Endothelial cell of umbilical vein (primary cell): ENCODE measurements around the gene TSPAN4. TPM values are rescaled to one million over a fixed set of nuclear protein-coding genes. Genes with fewer than 3 reads are reported as not detected.

Experiments
- BruUV-seq: library from RNA; stranded (reverse); fragments of 400-500 nt; replicated peaks from 2 replicates; lab custom pipeline; 2021; lab: Mats Ljungman, UMichigan
- CTCF ChIA-PET: fragments of 300-600, 350-600 bp; sonication (Branson Sonifier 250); formaldehyde crosslinking; loops from one replicate; lab custom pipeline; 2021; ENCODE audit warnings: antibody characterized with exemption, inconsistent platforms; lab: Charles Lee
- POLR2A ChIA-PET: fragments of 300-600, 350-600 bp; sonication (Branson Sonifier 250); formaldehyde crosslinking; loops from one replicate; lab custom pipeline; 2021; ENCODE audit warnings: antibody characterized with exemption, inconsistent platforms; lab: Charles Lee
- DNase-seq: peaks from one replicate; pipeline ENCODE4 v3.0.0-alpha.2; 2011; ENCODE audit warnings: low read depth, low spot score
- FAIRE-seq: peaks from 2 replicates; lab custom pipeline; 2011; peaks lifted over from hg19 to GRCh38; lab: Jason Lieb, UNC
- H2AFZ ChIP-seq: 2 replicates; pipeline ENCODE4 v1.6.0; 2012; ENCODE audit warnings: low read depth, low read length, control low read depth, inconsistent platforms
- H3K27ac ChIP-seq: 2 replicates; pipeline ENCODE4 v1.5.1; 2011; ENCODE audit warnings: low read depth, mild to moderate bottlenecking, control low read depth, low read length, moderate library complexity; ENCODE audit not compliant: insufficient read depth
- H3K27me3 ChIP-seq, 2 experiments: 2 replicates each; pipeline versions ENCODE4 v1.6.0 to v1.6.1; 2011; ENCODE audit warnings: low read length in 2 of 2, mixed read lengths in 1 of 2; ENCODE audit not compliant: control insufficient read depth in 2 of 2, insufficient read depth in 2 of 2
- H3K36me3 ChIP-seq, 2 experiments: 2 replicates in 1 of 2; 3 replicates in 1 of 2; pipeline ENCODE4 v1.5.1; 2011; ENCODE audit warnings: low read length in 2 of 2, mild to moderate bottlenecking in 1 of 2, moderate library complexity in 1 of 2; ENCODE audit not compliant: control insufficient read depth in 2 of 2, insufficient read depth in 2 of 2; ENCODE audit errors: extremely low read depth in 1 of 2
- H3K4me1 ChIP-seq: 3 replicates; pipeline ENCODE4 v1.5.1; 2011; ENCODE audit warnings: mild to moderate bottlenecking, low read length; ENCODE audit not compliant: control insufficient read depth, insufficient read depth; ENCODE audit errors: extremely low read depth
- H3K4me2 ChIP-seq: 2 replicates; pipeline ENCODE4 v1.6.1; 2011; ENCODE audit warnings: low read length, control low read depth, mixed read lengths; ENCODE audit not compliant: insufficient read depth
- H3K4me3 ChIP-seq, 3 experiments: fragments of 200-600 bp in 1 of 3; sonication (generic), shearing (Covaris generic) in 1 of 3; replicated peaks in 1 of 3; 2 replicates each; pipeline ENCODE4 v1.5.1; 2011 to 2016; ENCODE audit warnings: control low read depth in 3 of 3, low read length in 3 of 3, mild to moderate bottlenecking in 2 of 3, inconsistent platforms in 1 of 3, low read depth in 1 of 3, moderate library complexity in 1 of 3; ENCODE audit not compliant: insufficient read depth in 1 of 3
- H3K79me2 ChIP-seq: 2 replicates; pipeline ENCODE4 v1.6.0; 2012; ENCODE audit warnings: low read length, inconsistent platforms; ENCODE audit not compliant: control insufficient read depth, insufficient read depth
- H3K9ac ChIP-seq: replicated peaks from 2 replicates; pipeline ENCODE3; 2011; ENCODE audit warnings: low read length, control low read depth; ENCODE audit not compliant: insufficient read depth; ENCODE audit errors: extremely low read depth
- H3K9me1 ChIP-seq: replicated peaks from 3 replicates; pipeline ENCODE4 v1.6.0; 2011; ENCODE audit warnings: mild to moderate bottlenecking, low read length; ENCODE audit not compliant: control insufficient read depth, insufficient read depth; ENCODE audit errors: extremely low read depth
- H3K9me3 ChIP-seq: replicated peaks from 2 replicates; pipeline ENCODE4 v1.5.1; 2012; ENCODE audit warnings: low read length, inconsistent platforms; ENCODE audit not compliant: control insufficient read depth, insufficient read depth
- H4K20me1 ChIP-seq: replicated peaks from 2 replicates; pipeline ENCODE3; 2011; ENCODE audit warnings: mild to moderate bottlenecking, low read length; ENCODE audit not compliant: control insufficient read depth, insufficient read depth; ENCODE audit errors: extremely low read depth
- JUN ChIP-seq: IDR thresholded peaks from 2 replicates; pipeline ENCODE4 v1.6.1; 2011; ENCODE audit warnings: borderline replicate concordance, low read depth; ENCODE audit not compliant: insufficient read length, insufficient read depth
- MYC ChIP-seq: IDR thresholded peaks from one replicate; pipeline ENCODE4 v1.6.1; 2011; ENCODE audit warnings: mild to moderate bottlenecking, low read depth, low read length
- POLR2A ChIP-seq: IDR thresholded peaks from 2 replicates; pipeline ENCODE4 v1.6.1; 2012; ENCODE audit warnings: low read depth, mild to moderate bottlenecking, control low read depth, low read length
- POLR2AphosphoS5 ChIP-seq: IDR thresholded peaks from 2 replicates; pipeline ENCODE4 v1.6.1; 2012; ENCODE audit warnings: low read depth, mild to moderate bottlenecking, control low read depth, low read length, moderate library complexity; ENCODE audit not compliant: insufficient read depth
- dilution Hi-C: fragments of 300-500 bp; cut with MboI; formaldehyde crosslinking; loops from one replicate; pipeline ENCODE4 v1.15.0; 2019; ENCODE audit warnings: low sequenced_read_pairs; ENCODE audit not compliant: extremely low pct_ligation_motif_present
- intact Hi-C: fragments of 100-400 bp; cut with micrococcal nuclease; formaldehyde crosslinking; loops from one replicate; pipeline ENCODE4 v1.10.0; 2022
- polyA plus RNA-seq, 4 experiments: library from polyadenylated mRNA; depleted of rRNA in 3 of 4; stranded (reverse) in 3 of 4; unstranded in 1 of 4; fragments of >200 nt; gene quantifications; 2 replicates each; pipeline versions ENCODE4 v1.2.1 to v1.2.3, GENCODE V29; 2011 to 2012; ENCODE audit warnings: missing spikeins in 1 of 4
- total RNA-seq: library from RNA; stranded (reverse); gene quantifications from 2 replicates; pipeline ENCODE4 v1.2.3, GENCODE V29; 2021
- TF ChIP-seq, protein P1 (sequence below), 2 donors: IDR thresholded peaks; 1 replicate in 1 of 2; 2 replicates in 1 of 2; pipeline ENCODE4 v1.5.1; 2011; ENCODE audit warnings: low read length in 2 of 2, mild to moderate bottlenecking in 2 of 2, moderate library complexity in 2 of 2, control low read depth in 1 of 2, inconsistent platforms in 1 of 2, low read depth in 1 of 2; ENCODE audit not compliant: insufficient read depth in 1 of 2; ENCODE audit errors: extremely low read depth in 1 of 2
- TF ChIP-seq, protein P2 (sequence below): IDR thresholded peaks from 2 replicates; pipeline ENCODE4 v1.6.1; 2011; ENCODE audit not compliant: insufficient read depth, insufficient read length

The TSPAN4 gene
- total and polyA plus RNA-seq, 2 donors (not counting 3 experiments of a cell fraction or from before 2014, with no cell fraction given), result 114 to 199 TPM

DNA sequence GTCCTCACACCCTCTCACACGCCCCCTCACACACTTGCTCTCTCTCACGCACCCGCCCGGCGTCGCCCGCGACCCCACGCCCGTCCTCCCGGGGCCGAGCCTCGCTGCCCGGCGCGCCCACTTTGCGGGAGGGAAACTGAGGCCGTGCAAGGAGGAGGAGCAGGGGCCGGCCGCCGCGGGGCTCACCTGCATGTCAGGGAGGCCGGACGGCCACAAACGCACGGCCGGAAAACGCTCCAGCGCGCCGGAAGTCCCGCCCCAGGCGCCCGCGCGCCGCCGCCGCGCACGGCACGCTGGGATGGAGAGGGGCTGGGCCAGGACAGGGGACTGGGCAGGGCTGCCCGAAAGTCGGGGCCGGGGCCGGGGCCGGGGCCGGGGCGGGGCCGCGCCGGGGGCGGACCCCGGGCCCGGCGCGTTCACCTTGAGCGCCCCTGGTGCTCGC is 68.0 kb downstream of the TSPAN4 start, which contains the start of gene CHID1:
CHID1 (minus strand) TSS at position 222 of the 442 bp plus-strand sequence. CDS start 5,994 bp downstream, outside the sequence.
- peak; percentile 72 for FAIRE-seq

DNA sequence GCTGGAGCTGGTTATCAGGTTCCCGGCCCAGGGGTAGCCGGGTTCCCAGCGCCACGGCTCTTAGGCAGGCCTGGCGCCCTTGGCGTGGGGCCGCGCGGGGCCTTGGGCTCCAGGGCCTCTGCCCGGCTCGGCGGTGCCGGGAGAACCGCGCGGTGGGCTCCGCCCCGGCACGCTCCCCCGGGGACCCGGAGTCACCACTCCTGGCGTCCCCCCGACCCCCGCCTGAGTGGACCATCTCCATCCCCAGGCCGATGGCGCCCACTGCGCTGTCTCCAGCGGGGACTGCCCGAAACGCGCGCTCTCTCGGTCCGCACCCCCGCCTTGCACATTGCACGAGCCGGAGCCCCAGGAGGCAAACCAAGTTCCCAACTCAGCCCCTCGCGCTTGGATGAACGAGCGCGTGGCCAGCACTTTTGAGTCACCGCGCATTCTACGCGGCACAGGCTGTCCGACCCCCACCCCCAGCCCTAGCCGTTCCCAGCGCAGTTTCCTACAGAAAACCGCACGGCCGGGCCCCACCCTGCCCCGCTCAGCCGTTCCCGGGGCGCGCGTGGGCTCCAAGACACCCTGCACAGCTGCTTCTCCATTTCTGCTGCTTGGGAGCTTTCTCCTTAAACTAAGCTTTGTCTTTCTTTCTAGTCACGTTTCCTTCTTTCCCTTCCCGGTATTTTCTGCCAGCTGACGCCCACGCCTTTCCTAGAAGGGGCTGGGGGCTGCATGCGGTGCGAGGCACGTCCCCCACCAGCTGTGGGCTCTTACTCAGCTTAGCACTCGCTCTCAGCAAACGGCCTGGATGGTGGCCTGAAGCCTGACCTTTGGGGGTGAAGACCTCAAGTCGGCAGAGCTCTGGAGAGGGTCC is 68.6 kb downstream of the TSPAN4 start:
- intact Hi-C loops, result loop anchor here (2.0 to 5.0 kb wide), 3 partner anchors 14 to 141 kb away; partner anchors contain the start of gene AP2A2
- H3K27me3 ChIP-seq, result no peaks in the 10 kb centered on the region
- H3K4me2 ChIP-seq, result peak overlapping the region; percentile 77
- peak overlapping the region; percentile 53 for H3K27ac ChIP-seq
- H3K36me3 ChIP-seq, result no peaks in the 10 kb centered on the region
- DNase-seq (peak; percentile 51), FAIRE-seq (no peak)
- ChIA-PET CTCF (interaction anchor here (0.7 to 1.8 kb wide), 4 partner anchors 8 to 100 kb away, joined by 3 to 9 read pairs (median 4); no protein-coding TSS in a partner anchor), POLR2A (no interaction called here)
- H3K9me1 ChIP-seq, result no peaks in the 10 kb centered on the region
- peaks cover 8% of the 10 kb centered on the region for H3K4me1 ChIP-seq
- TF ChIP-seq POLR2A, result peak; percentile 84
- TF ChIP-seq POLR2AphosphoS5, result peak; percentile 95
- TF ChIP-seq, protein P1, sequence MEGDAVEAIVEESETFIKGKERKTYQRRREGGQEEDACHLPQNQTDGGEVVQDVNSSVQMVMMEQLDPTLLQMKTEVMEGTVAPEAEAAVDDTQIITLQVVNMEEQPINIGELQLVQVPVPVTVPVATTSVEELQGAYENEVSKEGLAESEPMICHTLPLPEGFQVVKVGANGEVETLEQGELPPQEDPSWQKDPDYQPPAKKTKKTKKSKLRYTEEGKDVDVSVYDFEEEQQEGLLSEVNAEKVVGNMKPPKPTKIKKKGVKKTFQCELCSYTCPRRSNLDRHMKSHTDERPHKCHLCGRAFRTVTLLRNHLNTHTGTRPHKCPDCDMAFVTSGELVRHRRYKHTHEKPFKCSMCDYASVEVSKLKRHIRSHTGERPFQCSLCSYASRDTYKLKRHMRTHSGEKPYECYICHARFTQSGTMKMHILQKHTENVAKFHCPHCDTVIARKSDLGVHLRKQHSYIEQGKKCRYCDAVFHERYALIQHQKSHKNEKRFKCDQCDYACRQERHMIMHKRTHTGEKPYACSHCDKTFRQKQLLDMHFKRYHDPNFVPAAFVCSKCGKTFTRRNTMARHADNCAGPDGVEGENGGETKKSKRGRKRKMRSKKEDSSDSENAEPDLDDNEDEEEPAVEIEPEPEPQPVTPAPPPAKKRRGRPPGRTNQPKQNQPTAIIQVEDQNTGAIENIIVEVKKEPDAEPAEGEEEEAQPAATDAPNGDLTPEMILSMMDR (IDR thresholded peaks at IDR 0.05; ENCODE audit: extremely low read depth in 1 of 2, insufficient read depth in 1 of 2, low read depth in 1 of 2, low read length in 2 of 2), result no peak
- no peak for TF ChIP-seq JUN
- peaks cover 17% of the 10 kb centered on the region for H3K79me2 ChIP-seq
- H3K9me3 ChIP-seq, result no peaks in the 10 kb centered on the region
- no peaks in the 10 kb centered on the region for H4K20me1 ChIP-seq
- BruUV-seq, result TSS peak; percentile 62
- peak overlapping the region; percentile 69 for H2AFZ ChIP-seq
- H3K9ac ChIP-seq, result peak overlapping the region; percentile 60
- H3K4me3 ChIP-seq, result peak overlapping the region; percentile 50 to 81 (median 51)
- dilution Hi-C loops, result no loop called here

More for the DNA sequence above, 68.0 kb downstream of the TSPAN4 start, which contains the start of gene CHID1:
- Histone ChIP-seq H3K79me2 (peaks cover 17% of the 10 kb centered on the region), H3K9me1 (no peaks in the 10 kb centered on the region), H3K27ac (peak within 1 kb of the TSS; percentile 53), H2AFZ (peak within 1 kb of the TSS; percentile 98), H3K4me3 (peak within 1 kb of the TSS; percentile 74 to 96 (median 81)), H3K9me3 (no peaks in the 10 kb centered on the region), H3K27me3 (no peaks in the 10 kb centered on the region), H4K20me1 (no peaks in the 10 kb centered on the region), H3K9ac (peak within 1 kb of the TSS; percentile 67), H3K4me2 (peak within 1 kb of the TSS; percentile 77), H3K36me3 (no peaks in the 10 kb centered on the region), H3K4me1 (peaks cover 8% of the 10 kb centered on the region)
- ChIA-PET CTCF (interaction anchor here (0.7 to 1.8 kb wide), 3 partner anchors 9 to 99 kb away, joined by 3 to 9 read pairs (median 6); no protein-coding TSS in a partner anchor), POLR2A (no interaction called here)
- intact Hi-C loops (loop anchor here (2.0 to 5.0 kb wide), 3 partner anchors 14 to 142 kb away; partner anchors contain the start of gene AP2A2), dilution Hi-C loops (no loop called here)
- peak; percentile 81 for DNase-seq
- TF ChIP-seq MYC (no peak), POLR2A (peak; percentile 78)
- TF ChIP-seq, protein P2, sequence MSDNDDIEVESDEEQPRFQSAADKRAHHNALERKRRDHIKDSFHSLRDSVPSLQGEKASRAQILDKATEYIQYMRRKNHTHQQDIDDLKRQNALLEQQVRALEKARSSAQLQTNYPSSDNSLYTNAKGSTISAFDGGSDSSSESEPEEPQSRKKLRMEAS, result no peak
- no TSS peak for BruUV-seq
